DMS53 treated with DMSO at 0.1 percent for 48 hours (cell line): Measurements from ENCODE around the gene ZHX3.
"Not testable (repeated sequence)": the region's sequence is repeated elsewhere in the genome, so short reads cannot be mapped to it uniquely, and the experiment has no call there.

Experiments used
- DNase-seq: peaks from one replicate; lab custom pipeline; 2025; ENCODE audit not compliant: unreplicated experiment; lab: John Stamatoyannopoulos, UW

The ZHX3 gene

GRCh38 chr20:41260734-41261220 is 56.8 kb downstream of the ZHX3 start:
- no peak for DNase-seq

GRCh38 chr20:41259309-41259708 is 58.2 kb downstream of the ZHX3 start:
- DNase-seq, result no peak

GRCh38 chr20:41258474-41258873 is 59.1 kb downstream of the ZHX3 start:
- no peak for DNase-seq

GRCh38 chr20:41256516-41256915 is 61.0 kb downstream of the ZHX3 start:
- DNase-seq, result no peak

- DNase-seq, result no peak
Observed at GRCh38 chr20:41255655-41256054, 61.9 kb downstream of the ZHX3 start.

GRCh38 chr20:41249411-41250281 is 67.9 kb downstream of the ZHX3 start:
- DNase-seq, result no peak

GRCh38 chr20:41248368-41249024 is 69.0 kb downstream of the ZHX3 start:
- DNase-seq, result no peak

- DNase-seq, result no peak
Observed at GRCh38 chr20:41247523-41248367, 69.8 kb downstream of the ZHX3 start.

GRCh38 chr20:41245086-41245707 is 72.3 kb downstream of the ZHX3 start:
- DNase-seq, result no peak

- no peak for DNase-seq
Observed at GRCh38 chr20:41242807-41243206, 74.7 kb downstream of the ZHX3 start.

- no peak for DNase-seq
Observed at GRCh38 chr20:41242352-41242751, 75.2 kb downstream of the ZHX3 start.

GRCh38 chr20:41237233-41237632 is 80.3 kb downstream of the ZHX3 start:
- DNase-seq, result not testable (repeated sequence)

- not testable (repeated sequence) for DNase-seq
Observed at GRCh38 chr20:41236818-41237217, 80.7 kb downstream of the ZHX3 start.

GRCh38 chr20:41234546-41234945 is 83.0 kb downstream of the ZHX3 start:
- no peak for DNase-seq

- DNase-seq, result no peak
Observed at GRCh38 chr20:41234041-41234440, 83.5 kb downstream of the ZHX3 start.

- DNase-seq, result no peak
Observed at GRCh38 chr20:41232973-41233926, 84.3 kb downstream of the ZHX3 start.

GRCh38 chr20:41231136-41231535 is 86.4 kb downstream of the ZHX3 start:
- no peak for DNase-seq

- DNase-seq, result no peak
Observed at GRCh38 chr20:41230136-41230535, 87.4 kb downstream of the ZHX3 start.

- no peak for DNase-seq
Observed at GRCh38 chr20:41229259-41229658, 88.3 kb downstream of the ZHX3 start.

- no peak for DNase-seq
Observed at GRCh38 chr20:41228858-41229257, 88.7 kb downstream of the ZHX3 start.
